Measurements from ENCODE around the gene ERBB3.
A peak's percentile ranks its signal among the peaks of the same experiment; 100 is the strongest.

ERBB3 gene

DNA sequence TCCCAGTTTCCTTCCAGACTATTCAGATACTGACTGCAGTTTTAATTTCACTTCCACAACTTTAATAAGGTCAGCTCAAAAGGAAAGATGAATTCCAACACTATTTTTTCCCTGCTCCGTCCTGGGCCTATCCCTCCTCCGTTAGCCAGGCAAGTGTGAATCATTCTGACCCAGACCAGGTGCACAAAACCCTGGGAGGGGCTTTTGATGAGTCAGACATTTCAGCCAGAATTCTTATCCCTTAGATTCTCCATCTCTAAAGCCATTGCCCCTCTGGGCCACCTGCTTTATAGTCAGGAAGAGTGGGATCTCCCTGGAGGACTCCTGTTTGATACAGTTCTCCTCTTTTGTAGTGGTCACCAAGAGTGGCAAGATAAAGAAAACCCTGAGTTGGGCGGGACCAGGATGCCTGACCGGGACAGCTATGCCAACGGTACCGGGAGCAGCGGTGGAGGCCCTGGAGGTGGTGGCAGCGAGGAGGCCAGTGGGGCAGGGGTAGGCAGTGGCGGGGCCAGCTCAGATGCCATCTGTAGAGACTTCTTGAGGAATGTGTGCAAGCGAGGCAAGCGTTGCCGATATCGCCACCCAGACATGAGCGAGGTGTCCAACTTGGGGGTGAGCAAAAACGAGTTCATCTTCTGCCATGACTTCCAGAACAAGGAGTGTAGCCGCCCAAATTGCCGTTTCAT, 40.3 kb downstream of the ERBB3 start:
- H3K9me3 ChIP-seq (ENCODE audit: insufficient read depth, low read length): no peaks in the 10 kb centered on the region
- H3K4me1 ChIP-seq (ENCODE audit: insufficient read depth, insufficient read length): no peaks in the 10 kb centered on the region
- no peak overlapping the region for H3K4me3 ChIP-seq (ENCODE audit: insufficient read length, low read depth)
- H3K27me3 ChIP-seq (ENCODE audit: insufficient read depth, insufficient read length): no peaks in the 10 kb centered on the region
- TF ChIP-seq YY1 (IDR thresholded peaks at IDR 0.05; ENCODE audit: insufficient read depth, insufficient read length): no peak
- TF ChIP-seq SUZ12 (IDR thresholded peaks at IDR 0.05; ENCODE audit: extremely low read depth, insufficient read depth, insufficient read length): no peak
- no peak for TF ChIP-seq ZNF274 (IDR thresholded peaks at IDR 0.05; ENCODE audit: low read depth, low read length)
- no peak overlapping the region for H3K9ac ChIP-seq (ENCODE audit: insufficient read length, low read depth)
- peaks cover 36% of the 10 kb centered on the region for H3K36me3 ChIP-seq (ENCODE audit: insufficient read depth, insufficient read length, low read length)
- DNase-seq (ENCODE audit: low read depth, low spot score): no peak

DNA sequence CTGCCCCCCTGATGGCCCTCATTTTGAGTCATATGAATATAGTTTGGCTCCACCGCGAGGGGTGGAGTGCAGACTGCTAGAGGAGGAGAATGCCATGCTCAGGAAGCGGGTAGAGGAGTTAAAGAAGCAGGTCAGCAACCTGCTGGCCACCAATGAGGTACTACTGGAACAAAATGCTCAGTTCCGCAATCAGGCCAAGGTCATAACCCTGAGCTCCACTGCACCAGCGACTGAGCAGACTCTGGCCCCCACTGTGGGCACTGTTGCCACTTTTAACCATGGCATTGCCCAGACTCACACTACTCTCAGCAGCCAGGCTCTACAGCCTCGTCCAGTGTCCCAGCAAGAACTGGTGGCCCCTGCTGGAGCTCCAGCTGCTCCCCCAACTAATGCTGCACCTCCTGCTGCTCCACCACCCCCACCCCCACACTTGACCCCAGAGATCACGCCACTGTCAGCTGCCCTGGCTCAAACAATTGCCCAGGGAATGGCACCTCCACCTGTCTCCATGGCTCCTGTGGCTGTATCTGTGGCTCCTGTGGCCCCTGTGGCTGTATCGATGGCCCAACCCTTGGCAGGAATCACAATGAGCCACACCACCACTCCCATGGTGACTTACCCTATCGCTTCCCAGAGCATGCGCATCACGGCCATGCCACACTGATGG, 41.4 kb downstream of the ERBB3 start:
- Histone ChIP-seq H3K9ac (ENCODE audit: insufficient read length, low read depth) (no peak overlapping the region), H3K27me3 (ENCODE audit: insufficient read depth, insufficient read length) (no peaks in the 10 kb centered on the region), H3K9me3 (ENCODE audit: insufficient read depth, low read length) (no peaks in the 10 kb centered on the region), H3K4me3 (ENCODE audit: insufficient read length, low read depth) (no peak overlapping the region), H3K4me1 (ENCODE audit: insufficient read depth, insufficient read length) (no peaks in the 10 kb centered on the region), H3K36me3 (ENCODE audit: insufficient read depth, insufficient read length, low read length) (peaks cover 36% of the 10 kb centered on the region)
- DNase-seq (ENCODE audit: low read depth, low spot score): no peak
- no peak for TF ChIP-seq YY1 (IDR thresholded peaks at IDR 0.05; ENCODE audit: insufficient read depth, insufficient read length)
- TF ChIP-seq SUZ12 (IDR thresholded peaks at IDR 0.05; ENCODE audit: extremely low read depth, insufficient read depth, insufficient read length): no peak
- TF ChIP-seq ZNF274 (IDR thresholded peaks at IDR 0.05; ENCODE audit: low read depth, low read length): no peak

DNA sequence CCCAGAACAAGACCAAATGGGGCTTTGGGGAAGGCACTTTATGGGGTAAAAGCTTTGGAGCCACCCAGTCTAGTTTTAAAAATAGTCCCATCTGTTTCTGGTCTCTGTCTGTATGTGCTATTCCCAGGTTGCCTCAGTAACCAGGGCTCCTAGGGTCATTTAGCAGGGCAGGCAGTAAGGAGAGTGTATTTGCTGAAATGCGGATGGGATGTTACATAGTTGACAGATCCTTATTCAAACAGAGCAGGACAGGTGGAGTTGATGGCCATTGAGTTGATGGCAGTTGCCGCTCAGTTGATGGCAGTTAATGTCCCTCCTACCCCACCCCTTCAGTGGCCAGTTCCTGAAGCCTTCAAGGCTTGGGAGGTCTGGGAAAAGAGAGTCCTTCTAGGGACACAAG, 42.7 kb downstream of the ERBB3 start:
- Histone ChIP-seq H3K27me3 (ENCODE audit: insufficient read depth, insufficient read length) (no peaks in the 10 kb centered on the region), H3K4me3 (ENCODE audit: insufficient read length, low read depth) (no peak overlapping the region), H3K4me1 (ENCODE audit: insufficient read depth, insufficient read length) (peaks cover 2% of the 10 kb centered on the region), H3K9ac (ENCODE audit: insufficient read length, low read depth) (no peak overlapping the region), H3K36me3 (ENCODE audit: insufficient read depth, insufficient read length, low read length) (peaks cover 26% of the 10 kb centered on the region), H3K9me3 (ENCODE audit: insufficient read depth, low read length) (no peaks in the 10 kb centered on the region)
- TF ChIP-seq ZNF274 (IDR thresholded peaks at IDR 0.05; ENCODE audit: low read depth, low read length) (no peak), SUZ12 (IDR thresholded peaks at IDR 0.05; ENCODE audit: extremely low read depth, insufficient read depth, insufficient read length) (no peak), YY1 (IDR thresholded peaks at IDR 0.05; ENCODE audit: insufficient read depth, insufficient read length) (no peak)
- DNase-seq (ENCODE audit: low read depth, low spot score): no peak

DNA sequence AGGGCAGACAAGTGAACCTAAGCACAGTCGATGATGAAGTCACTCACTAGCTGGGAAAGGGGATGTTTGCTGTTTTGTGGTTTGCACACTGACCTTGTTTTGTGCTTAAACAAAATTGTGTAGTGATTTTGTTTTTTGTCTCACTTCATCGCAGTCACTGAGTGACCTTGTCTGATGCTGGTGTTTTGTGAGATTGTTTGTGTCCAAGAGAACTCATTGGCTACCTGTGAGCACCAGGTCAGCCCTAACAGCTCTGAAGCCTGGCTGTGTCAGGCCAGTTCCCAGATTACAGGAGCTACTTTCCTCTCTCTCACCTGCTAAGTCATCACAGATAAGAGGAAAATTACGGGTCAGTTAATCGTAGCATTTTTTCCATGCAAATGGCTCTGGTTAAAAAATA, 44.2 kb downstream of the ERBB3 start:
- no peak overlapping the region for H3K4me3 ChIP-seq (ENCODE audit: insufficient read length, low read depth)
- H3K9me3 ChIP-seq (ENCODE audit: insufficient read depth, low read length): no peaks in the 10 kb centered on the region
- peaks cover 23% of the 10 kb centered on the region for H3K36me3 ChIP-seq (ENCODE audit: insufficient read depth, insufficient read length, low read length)
- H3K9ac ChIP-seq (ENCODE audit: insufficient read length, low read depth): no peak overlapping the region
- H3K4me1 ChIP-seq (ENCODE audit: insufficient read depth, insufficient read length): peaks cover 2% of the 10 kb centered on the region
- DNase-seq (ENCODE audit: low read depth, low spot score): no peak
- no peaks in the 10 kb centered on the region for H3K27me3 ChIP-seq (ENCODE audit: insufficient read depth, insufficient read length)
- TF ChIP-seq SUZ12 (IDR thresholded peaks at IDR 0.05; ENCODE audit: extremely low read depth, insufficient read depth, insufficient read length) (no peak), ZNF274 (IDR thresholded peaks at IDR 0.05; ENCODE audit: low read depth, low read length) (no peak), YY1 (IDR thresholded peaks at IDR 0.05; ENCODE audit: insufficient read depth, insufficient read length) (no peak)

DNA sequence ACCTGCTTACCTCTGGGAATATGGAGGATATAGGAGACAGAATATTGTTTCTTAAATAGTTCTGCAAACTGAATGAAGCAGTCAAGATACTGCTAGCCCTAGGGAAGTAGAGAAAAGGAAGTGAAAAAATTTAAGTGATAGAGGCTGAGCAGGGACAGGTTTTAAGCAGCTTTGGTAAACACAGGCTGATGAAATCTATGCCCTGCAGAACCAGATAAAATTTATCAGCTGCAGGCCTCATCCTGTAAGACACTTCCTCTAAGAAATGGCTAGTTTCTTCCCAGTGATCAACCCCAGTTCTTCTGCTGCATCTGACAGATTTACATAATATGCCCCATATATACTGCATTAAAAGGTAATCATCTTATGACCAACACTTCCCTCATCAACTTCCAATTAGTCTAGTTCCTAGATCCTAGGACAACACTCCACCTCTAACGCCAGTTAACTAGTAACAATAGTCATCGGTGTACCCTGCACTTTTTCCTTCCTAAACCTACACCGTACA, 46.8 kb downstream of the ERBB3 start:
- Histone ChIP-seq H3K27me3 (ENCODE audit: insufficient read depth, insufficient read length) (no peaks in the 10 kb centered on the region), H3K4me3 (ENCODE audit: insufficient read length, low read depth) (no peak overlapping the region), H3K4me1 (ENCODE audit: insufficient read depth, insufficient read length) (peaks cover 6% of the 10 kb centered on the region), H3K9me3 (ENCODE audit: insufficient read depth, low read length) (peaks cover 15% of the 10 kb centered on the region), H3K36me3 (ENCODE audit: insufficient read depth, insufficient read length, low read length) (peaks cover 23% of the 10 kb centered on the region), H3K9ac (ENCODE audit: insufficient read length, low read depth) (peak overlapping the region; percentile 29)
- no peak for TF ChIP-seq YY1 (IDR thresholded peaks at IDR 0.05; ENCODE audit: insufficient read depth, insufficient read length)
- no peak for TF ChIP-seq ZNF274 (IDR thresholded peaks at IDR 0.05; ENCODE audit: low read depth, low read length)
- no peak for DNase-seq (ENCODE audit: low read depth, low spot score)

DNA sequence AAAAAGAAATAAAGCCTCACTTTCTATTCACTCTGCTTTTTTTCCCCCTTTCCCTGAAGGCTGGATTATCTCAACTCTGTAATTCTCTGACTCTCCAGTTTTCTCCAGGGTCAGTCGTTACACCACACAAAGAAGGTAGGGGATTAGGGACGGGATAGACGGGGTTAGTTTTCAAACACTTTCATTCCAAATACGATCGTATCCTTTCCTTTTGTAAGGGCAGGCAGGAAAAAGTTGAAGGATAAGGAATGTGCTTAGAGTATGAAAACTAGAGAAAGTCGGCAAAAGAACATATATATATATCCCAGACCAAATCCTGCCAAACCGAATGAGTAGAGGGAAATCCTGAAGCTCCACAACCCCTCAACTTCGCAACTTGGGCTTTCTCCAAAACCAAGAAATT, 47.5 kb downstream of the ERBB3 start:
- TF ChIP-seq YY1 (IDR thresholded peaks at IDR 0.05; ENCODE audit: insufficient read depth, insufficient read length) (no peak), SUZ12 (IDR thresholded peaks at IDR 0.05; ENCODE audit: extremely low read depth, insufficient read depth, insufficient read length) (no peak), ZNF274 (IDR thresholded peaks at IDR 0.05; ENCODE audit: low read depth, low read length) (no peak)
- H3K4me1 ChIP-seq (ENCODE audit: insufficient read depth, insufficient read length): peaks cover 6% of the 10 kb centered on the region
- H3K9ac ChIP-seq (ENCODE audit: insufficient read length, low read depth): peak overlapping the region; percentile 61
- peaks cover 25% of the 10 kb centered on the region for H3K36me3 ChIP-seq (ENCODE audit: insufficient read depth, insufficient read length, low read length)
- H3K27me3 ChIP-seq (ENCODE audit: insufficient read depth, insufficient read length): no peaks in the 10 kb centered on the region
- no peak for DNase-seq (ENCODE audit: low read depth, low spot score)
- H3K4me3 ChIP-seq (ENCODE audit: insufficient read length, low read depth): no peak overlapping the region
- peaks cover 15% of the 10 kb centered on the region for H3K9me3 ChIP-seq (ENCODE audit: insufficient read depth, low read length)

DNA sequence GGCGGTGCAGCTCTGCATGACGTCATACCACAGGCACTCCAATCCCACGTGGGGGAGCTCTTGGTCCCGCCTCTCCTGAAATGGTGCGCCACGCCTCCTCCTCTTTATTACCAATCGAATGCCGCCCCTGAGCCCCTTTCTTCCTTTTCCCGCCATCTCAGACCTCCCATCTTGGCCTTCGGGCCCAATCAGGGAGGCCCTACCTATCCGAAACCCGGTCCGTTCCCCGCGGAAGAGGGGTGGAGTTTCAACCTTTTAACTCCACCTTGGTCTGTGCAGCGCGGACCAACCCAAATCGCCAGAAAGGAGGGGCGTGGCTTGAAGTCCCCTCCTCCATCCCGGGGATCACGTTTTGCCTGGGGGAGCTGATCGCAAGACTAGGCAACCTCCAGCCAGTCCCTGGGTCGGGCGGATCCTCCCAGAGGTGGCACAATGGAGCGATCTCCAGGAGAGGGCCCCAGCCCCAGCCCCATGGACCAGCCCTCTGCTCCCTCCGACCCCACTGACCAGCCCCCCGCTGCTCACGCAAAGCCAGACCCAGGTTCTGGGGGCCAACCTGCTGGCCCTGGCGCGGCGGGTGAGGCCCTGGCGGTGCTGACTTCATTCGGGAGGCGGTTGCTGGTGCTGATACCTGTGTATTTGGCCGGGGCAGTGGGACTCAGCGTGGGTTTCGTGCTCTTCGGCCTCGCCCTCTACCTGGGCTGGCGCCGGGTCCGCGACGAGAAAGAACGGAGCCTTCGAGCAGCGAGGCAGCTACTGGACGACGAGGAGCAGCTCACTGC, 48.1 kb downstream of the ERBB3 start, which contains the start of gene ESYT1:
ESYT1 (plus strand) TSS at position 380 of the 782 bp plus-strand sequence; CDS start at position 433, 53 bp downstream.
- H3K36me3 ChIP-seq (ENCODE audit: insufficient read depth, insufficient read length, low read length): peaks cover 29% of the 10 kb centered on the region
- peaks cover 15% of the 10 kb centered on the region for H3K9me3 ChIP-seq (ENCODE audit: insufficient read depth, low read length)
- peak within 1 kb of the TSS; percentile 95 for H3K4me3 ChIP-seq (ENCODE audit: insufficient read length, low read depth)
- peak; percentile 100 for DNase-seq (ENCODE audit: low read depth, low spot score)
- TF ChIP-seq ZNF274 (IDR thresholded peaks at IDR 0.05; ENCODE audit: low read depth, low read length) (no peak), YY1 (IDR thresholded peaks at IDR 0.05; ENCODE audit: insufficient read depth, insufficient read length) (no peak), SUZ12 (IDR thresholded peaks at IDR 0.05; ENCODE audit: extremely low read depth, insufficient read depth, insufficient read length) (no peak)
- H3K27me3 ChIP-seq (ENCODE audit: insufficient read depth, insufficient read length): no peaks in the 10 kb centered on the region
- peaks cover 6% of the 10 kb centered on the region for H3K4me1 ChIP-seq (ENCODE audit: insufficient read depth, insufficient read length)
- H3K9ac ChIP-seq (ENCODE audit: insufficient read length, low read depth): peak within 1 kb of the TSS; percentile 98

All from NT2/D1 (cell line).